ENCODE data around the gene NIPAL4.

Gene NIPAL4

DNA sequence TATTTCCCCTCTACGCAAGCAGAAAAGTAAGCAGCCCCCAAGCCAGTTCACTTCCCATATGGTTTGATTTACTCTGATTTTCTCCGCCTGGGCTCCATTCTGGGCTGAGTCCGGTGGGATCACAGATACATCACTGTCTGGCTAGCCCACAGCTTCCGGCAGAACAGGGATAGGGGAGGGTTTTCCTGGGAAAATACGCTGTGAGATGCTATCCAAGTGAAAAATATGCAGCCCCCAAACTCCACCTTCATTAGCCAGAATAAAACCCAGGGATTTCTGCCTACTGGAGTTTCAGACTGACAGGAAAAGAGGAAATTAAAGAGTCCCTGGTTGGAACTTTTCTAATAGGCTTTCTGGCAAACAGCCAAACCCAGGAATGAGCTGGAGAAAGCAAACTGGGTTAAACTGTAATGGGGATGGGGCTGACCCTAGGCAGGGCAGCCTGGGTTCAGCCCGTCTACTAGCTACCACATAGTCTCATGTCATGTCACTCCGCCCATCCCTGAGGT is 16.9 kb upstream of the NIPAL4 start:
- TF ChIP-seq, protein P1, sequence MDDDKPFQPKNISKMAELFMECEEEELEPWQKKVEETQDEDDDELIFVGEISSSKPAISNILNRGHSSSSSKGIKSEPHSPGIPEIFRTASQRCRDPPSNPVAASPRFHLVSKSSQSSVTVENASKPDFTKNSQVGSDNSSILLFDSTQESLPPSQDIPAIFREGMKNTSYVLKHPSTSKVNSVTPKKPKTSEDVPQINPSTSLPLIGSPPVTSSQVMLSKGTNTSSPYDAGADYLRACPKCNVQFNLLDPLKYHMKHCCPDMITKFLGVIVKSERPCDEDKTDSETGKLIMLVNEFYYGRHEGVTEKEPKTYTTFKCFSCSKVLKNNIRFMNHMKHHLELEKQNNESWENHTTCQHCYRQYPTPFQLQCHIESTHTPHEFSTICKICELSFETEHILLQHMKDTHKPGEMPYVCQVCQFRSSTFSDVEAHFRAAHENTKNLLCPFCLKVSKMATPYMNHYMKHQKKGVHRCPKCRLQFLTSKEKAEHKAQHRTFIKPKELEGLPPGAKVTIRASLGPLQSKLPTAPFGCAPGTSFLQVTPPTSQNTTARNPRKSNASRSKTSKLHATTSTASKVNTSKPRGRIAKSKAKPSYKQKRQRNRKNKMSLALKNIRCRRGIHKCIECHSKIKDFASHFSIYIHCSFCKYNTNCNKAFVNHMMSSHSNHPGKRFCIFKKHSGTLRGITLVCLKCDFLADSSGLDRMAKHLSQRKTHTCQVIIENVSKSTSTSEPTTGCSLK (tag by site-specific recombination; IDR thresholded peaks at IDR 0.05): no peak
- TF ChIP-seq ZNF544 (tag by site-specific recombination; IDR thresholded peaks at IDR 0.05) (no peak), ZNF48 (tag by site-specific recombination; IDR thresholded peaks at IDR 0.05) (no peak), REST (tag by site-specific recombination; IDR thresholded peaks at IDR 0.05) (no peak), ZNF580 (tag by site-specific recombination; IDR thresholded peaks at IDR 0.05) (no peak), ZNF280D (tag by site-specific recombination; IDR thresholded peaks at IDR 0.05) (no peak), ZNF10 (tag by site-specific recombination; IDR thresholded peaks at IDR 0.05) (no peak), ZBTB10 (tag by site-specific recombination; IDR thresholded peaks at IDR 0.05) (no peak), ZSCAN18 (tag by site-specific recombination; IDR thresholded peaks at IDR 0.05) (no peak), ZNF704 (tag by site-specific recombination; IDR thresholded peaks at IDR 0.05) (no peak)
- no peaks in the 10 kb centered on the region for H3K9me3 ChIP-seq (ENCODE audit: control insufficient read depth, insufficient read depth, low read depth, low read length)
- no peak overlapping the region for H3K4me3 ChIP-seq (ENCODE audit: low read depth, low read length)
- H3K36me3 ChIP-seq (ENCODE audit: control insufficient read depth in 2 of 2, insufficient read depth in 1 of 2, low read length in 2 of 2): no peaks in the 10 kb centered on the region
- no peaks in the 10 kb centered on the region; the same call in 1 of the 2 replicates for H3K4me1 ChIP-seq (ENCODE audit: control insufficient read depth, insufficient read depth, low read length)
- ChIA-PET POLR2A (no interaction called here), CTCF (interaction anchor here (0.7 kb wide), 1 partner anchor 29 kb away, joined by 3 read pairs; no protein-coding TSS in a partner anchor)
- H3K27ac ChIP-seq (ENCODE audit: extremely low read depth, low read depth, low read length): no peak overlapping the region
